ENCODE measurements around the gene OSBPL1A.

Gene OSBPL1A

GRCh38 chr18:24214144-24214543 lies 183.5 kb downstream of the OSBPL1A start:
- no peak for DNase-seq

- DNase-seq, result no peak
These were observed 184.7 kb downstream of the OSBPL1A start for GRCh38 chr18:24212939-24213338.

- DNase-seq, result no peak
These were observed 188.1 kb downstream of the OSBPL1A start for GRCh38 chr18:24209558-24209957.

GRCh38 chr18:24208270-24209035 lies 189.2 kb downstream of the OSBPL1A start:
- no peak for DNase-seq

- no peak for DNase-seq
These were observed 192.7 kb downstream of the OSBPL1A start for GRCh38 chr18:24204904-24205303.

GRCh38 chr18:24201699-24202687 lies 195.6 kb downstream of the OSBPL1A start:
- DNase-seq, result no peak

- no peak for DNase-seq
These were observed 196.9 kb downstream of the OSBPL1A start for GRCh38 chr18:24200494-24201290.

GRCh38 chr18:24199372-24199962 lies 198.2 kb downstream of the OSBPL1A start:
- DNase-seq, result no peak

- no peak for DNase-seq
These were observed 199.2 kb downstream of the OSBPL1A start for GRCh38 chr18:24198461-24198860.

GRCh38 chr18:24197412-24197811 lies 200.2 kb downstream of the OSBPL1A start:
- no peak for DNase-seq

- DNase-seq, result no peak
These were observed 200.9 kb downstream of the OSBPL1A start for GRCh38 chr18:24196764-24197163.

- no peak for DNase-seq
These were observed 202.1 kb downstream of the OSBPL1A start for GRCh38 chr18:24195296-24196053.

- no peak for DNase-seq
These were observed 207.0 kb downstream of the OSBPL1A start for GRCh38 chr18:24190590-24190989.

- DNase-seq, result no peak
These were observed 207.8 kb downstream of the OSBPL1A start for GRCh38 chr18:24189664-24190346.

GRCh38 chr18:24189007-24189528 lies 208.6 kb downstream of the OSBPL1A start:
- no peak for DNase-seq

- DNase-seq, result no peak
These were observed 209.5 kb downstream of the OSBPL1A start for GRCh38 chr18:24188120-24188519.

GRCh38 chr18:24187689-24188088 lies 209.9 kb downstream of the OSBPL1A start:
- no peak for DNase-seq

- no peak for DNase-seq
These were observed 210.6 kb downstream of the OSBPL1A start for GRCh38 chr18:24187049-24187448.

GRCh38 chr18:24185805-24186204 lies 211.8 kb downstream of the OSBPL1A start:
- no peak for DNase-seq

- DNase-seq, result no peak
These were observed 215.8 kb downstream of the OSBPL1A start for GRCh38 chr18:24181806-24182205.

- no peak for DNase-seq
These were observed 217.6 kb downstream of the OSBPL1A start for GRCh38 chr18:24180048-24180447.

Measured in activated CD4-positive, alpha-beta T cell treated with anti-CD3 and anti-CD28 coated beads, Interleukin-2, amount 50 U/mL, for 4 hours (primary cell).